Chondrocyte (in vitro differentiated cells): ENCODE data around the gene LBR. TPM values are rescaled to one million over a fixed set of nuclear protein-coding genes. Genes with fewer than 3 reads are reported as not detected.
"Not testable (repeated sequence)": the region's sequence is repeated elsewhere in the genome, so short reads cannot be mapped to it uniquely, and the experiment has no call there.

ENCODE experiments used
- DNase-seq: peaks from one replicate; pipeline ENCODE4 v3.0.0; 2021; ENCODE audit warnings: mixed read lengths, low spot score
- H3K27ac Mint-ChIP-seq: one replicate; pipeline ENCODE4 v1.8.0; 2021; ENCODE audit warnings: mild to moderate bottlenecking, moderate library complexity, mixed read lengths; ENCODE audit not compliant: unreplicated experiment
- H3K27me3 Mint-ChIP-seq: 2 replicates; pipeline ENCODE4 v1.8.0; 2021; ENCODE audit warnings: low read depth, mixed read lengths
- H3K36me3 Mint-ChIP-seq: 2 replicates; pipeline ENCODE4 v1.8.0; 2021; ENCODE audit warnings: low read depth, mixed read lengths
- H3K4me1 Mint-ChIP-seq: 2 replicates; pipeline ENCODE4 v1.8.0; 2021; ENCODE audit warnings: low read depth, mild to moderate bottlenecking, mixed read lengths
- H3K4me3 Mint-ChIP-seq: one replicate; pipeline ENCODE4 v1.8.0; 2021; ENCODE audit warnings: mild to moderate bottlenecking, moderate library complexity, mixed read lengths; ENCODE audit not compliant: unreplicated experiment
- H3K9me3 Mint-ChIP-seq: 2 replicates; pipeline ENCODE4 v1.8.0; 2021; ENCODE audit warnings: low read depth, mixed read lengths
- total RNA-seq: library from RNA; stranded (reverse); gene quantifications from 3 replicates; pipeline ENCODE4 v1.2.1, GENCODE V29; 2021
- TF ChIP-seq, protein P1 (sequence below): fragments of 200-600 bp; sonication (generic); IDR thresholded peaks from 2 replicates; pipeline ENCODE4 v1.5.0; 2021; ENCODE audit warnings: antibody characterized with exemption, mild to moderate bottlenecking, moderate library complexity

The LBR gene
- total RNA-seq, 1 donor from 2014 or later: 24.4 TPM

DNA sequence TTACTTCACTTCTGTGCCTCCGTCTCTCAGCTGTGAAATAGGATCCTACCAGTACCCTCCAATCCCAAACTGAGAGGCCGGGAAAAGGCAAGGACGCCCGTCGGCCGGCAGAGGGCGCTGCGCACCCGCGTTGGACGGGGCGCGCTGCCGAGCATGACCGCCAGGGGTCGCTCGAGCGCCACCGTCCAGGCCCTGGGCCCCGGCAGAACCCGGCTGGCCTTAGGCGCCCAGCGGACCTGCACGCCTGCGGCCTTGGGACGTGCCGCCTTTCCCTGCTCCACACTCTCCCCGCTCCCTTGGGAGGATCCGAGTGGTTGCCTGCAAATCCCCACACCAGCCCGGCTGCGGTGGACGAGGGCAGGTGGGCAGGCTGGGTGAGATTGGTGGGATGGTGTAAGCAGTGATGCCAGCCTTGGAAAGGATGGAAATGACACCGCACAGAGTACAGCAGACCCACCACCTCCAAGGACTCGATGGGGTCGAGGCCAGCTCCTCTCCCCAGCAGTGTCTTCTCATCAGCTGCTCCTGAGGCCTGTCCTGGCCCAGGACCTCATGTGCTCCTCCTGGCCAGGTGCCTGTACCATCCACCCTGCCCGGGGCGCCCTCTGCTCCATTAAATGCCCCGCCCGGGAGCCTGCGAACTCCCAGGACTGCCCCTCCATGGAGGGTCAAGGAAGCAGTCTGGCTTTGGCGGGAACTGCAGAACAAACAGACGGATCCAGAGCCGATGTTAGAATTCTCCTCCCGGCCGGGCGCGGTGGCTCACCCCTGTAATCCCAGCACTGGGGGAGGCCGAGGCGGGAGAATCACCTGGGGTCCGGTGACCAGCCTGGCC, 47.4 kb upstream of the LBR start:
- Mint-ChIP-seq H3K27ac (no peak overlapping the region), H3K36me3 (no peaks in the 10 kb centered on the region), H3K27me3 (no peaks in the 10 kb centered on the region), H3K4me1 (peaks cover 11% of the 10 kb centered on the region), H3K9me3 (no peaks in the 10 kb centered on the region), H3K4me3 (no peak overlapping the region)
- TF ChIP-seq, protein P1, sequence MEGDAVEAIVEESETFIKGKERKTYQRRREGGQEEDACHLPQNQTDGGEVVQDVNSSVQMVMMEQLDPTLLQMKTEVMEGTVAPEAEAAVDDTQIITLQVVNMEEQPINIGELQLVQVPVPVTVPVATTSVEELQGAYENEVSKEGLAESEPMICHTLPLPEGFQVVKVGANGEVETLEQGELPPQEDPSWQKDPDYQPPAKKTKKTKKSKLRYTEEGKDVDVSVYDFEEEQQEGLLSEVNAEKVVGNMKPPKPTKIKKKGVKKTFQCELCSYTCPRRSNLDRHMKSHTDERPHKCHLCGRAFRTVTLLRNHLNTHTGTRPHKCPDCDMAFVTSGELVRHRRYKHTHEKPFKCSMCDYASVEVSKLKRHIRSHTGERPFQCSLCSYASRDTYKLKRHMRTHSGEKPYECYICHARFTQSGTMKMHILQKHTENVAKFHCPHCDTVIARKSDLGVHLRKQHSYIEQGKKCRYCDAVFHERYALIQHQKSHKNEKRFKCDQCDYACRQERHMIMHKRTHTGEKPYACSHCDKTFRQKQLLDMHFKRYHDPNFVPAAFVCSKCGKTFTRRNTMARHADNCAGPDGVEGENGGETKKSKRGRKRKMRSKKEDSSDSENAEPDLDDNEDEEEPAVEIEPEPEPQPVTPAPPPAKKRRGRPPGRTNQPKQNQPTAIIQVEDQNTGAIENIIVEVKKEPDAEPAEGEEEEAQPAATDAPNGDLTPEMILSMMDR: peak; percentile 100
- DNase-seq: no peak

DNA sequence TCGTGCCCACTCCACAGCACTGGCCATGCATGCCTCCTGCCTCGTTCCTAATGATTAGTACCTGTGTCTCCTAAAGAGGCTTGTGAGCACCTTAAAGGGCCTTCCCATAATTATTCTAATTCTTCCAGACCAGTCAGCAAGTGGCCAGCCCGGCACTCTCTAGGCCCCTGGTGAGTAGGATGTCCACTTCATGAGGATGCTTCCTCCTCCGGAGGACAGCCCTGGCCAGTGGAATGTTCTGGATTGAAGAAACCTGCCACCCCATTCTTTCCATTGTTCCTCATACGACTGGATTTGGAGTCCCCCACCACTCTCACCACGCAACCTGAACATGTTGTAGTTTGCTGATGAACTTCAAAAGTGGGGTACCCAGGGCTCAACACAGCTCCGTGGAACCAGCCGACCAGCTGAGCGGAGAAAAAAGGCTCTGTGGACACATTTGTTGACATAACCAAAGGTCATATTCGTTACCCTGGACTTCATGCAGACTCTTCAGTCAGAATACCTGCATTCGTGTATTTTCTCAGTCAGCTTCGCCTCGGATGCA, 46.7 kb upstream of the LBR start:
- Mint-ChIP-seq H3K9me3 (no peaks in the 10 kb centered on the region), H3K4me1 (peaks cover 11% of the 10 kb centered on the region), H3K36me3 (no peaks in the 10 kb centered on the region), H3K27me3 (no peaks in the 10 kb centered on the region), H3K4me3 (no peak overlapping the region), H3K27ac (no peak overlapping the region)
- TF ChIP-seq, protein P1: no peak
- no peak for DNase-seq

DNA sequence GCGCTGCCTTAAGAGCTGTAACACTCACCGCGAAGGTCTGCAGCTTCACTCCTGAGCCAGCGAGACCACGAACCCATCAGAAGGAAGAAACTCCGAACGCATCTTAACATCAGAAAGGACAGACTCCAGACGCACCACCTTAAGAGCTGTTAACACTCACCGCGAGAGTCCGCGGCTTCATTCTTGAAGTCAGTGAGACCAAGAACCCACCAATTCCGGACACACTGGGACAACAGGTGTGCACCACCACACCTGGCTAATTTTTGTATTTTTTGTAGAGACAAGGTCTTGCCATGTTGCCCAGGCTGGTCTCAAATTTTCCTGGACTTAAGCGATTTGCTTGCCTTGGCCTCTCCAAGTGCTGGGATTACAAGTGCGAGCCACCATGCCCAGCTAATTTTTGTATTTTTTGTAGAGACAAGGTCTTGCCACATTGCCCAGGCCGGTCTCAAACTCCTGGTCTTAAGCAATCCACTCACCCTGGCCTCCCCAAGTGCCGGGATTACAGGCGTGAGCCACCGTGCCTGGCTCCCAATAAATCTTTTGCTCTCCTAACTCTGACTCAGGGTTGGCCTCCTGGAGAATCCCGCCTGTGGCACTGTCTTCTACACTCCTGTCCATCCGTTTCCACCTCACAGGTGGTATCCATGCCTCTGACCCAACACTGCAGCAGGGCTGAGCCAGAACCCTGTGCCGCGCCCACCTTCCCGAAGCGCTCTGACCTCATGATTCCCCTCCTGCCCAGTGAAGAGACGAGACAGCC, 46.0 kb upstream of the LBR start:
- peaks cover 11% of the 10 kb centered on the region for H3K4me1 Mint-ChIP-seq
- H3K36me3 Mint-ChIP-seq, H3K27ac Mint-ChIP-seq, DNase-seq, H3K4me3 Mint-ChIP-seq, H3K27me3 Mint-ChIP-seq, H3K9me3 Mint-ChIP-seq: not testable (repeated sequence)

DNA sequence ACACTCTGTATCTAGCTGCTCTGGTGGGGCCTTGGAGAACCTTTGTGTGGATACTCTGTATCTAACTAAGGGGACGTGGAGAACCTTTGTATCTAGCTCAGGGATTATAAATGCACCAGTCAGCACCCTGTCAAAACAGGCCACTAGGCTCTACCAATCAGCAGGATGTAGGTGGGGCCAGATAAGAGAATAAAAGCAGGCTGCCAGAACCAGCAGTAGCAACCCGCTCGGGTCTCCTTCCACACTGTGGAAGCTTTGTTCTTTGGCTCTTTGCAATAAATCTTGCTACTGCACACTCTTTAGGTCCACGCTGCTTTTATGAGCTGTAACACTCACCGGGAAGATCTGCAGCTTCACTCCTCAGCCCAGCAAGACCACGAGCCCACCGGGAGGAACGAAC, 45.4 kb upstream of the LBR start:
- H3K27me3 Mint-ChIP-seq, H3K4me3 Mint-ChIP-seq, DNase-seq, H3K36me3 Mint-ChIP-seq, H3K9me3 Mint-ChIP-seq, H3K27ac Mint-ChIP-seq: not testable (repeated sequence)
- H3K4me1 Mint-ChIP-seq: peaks cover 11% of the 10 kb centered on the region

DNA sequence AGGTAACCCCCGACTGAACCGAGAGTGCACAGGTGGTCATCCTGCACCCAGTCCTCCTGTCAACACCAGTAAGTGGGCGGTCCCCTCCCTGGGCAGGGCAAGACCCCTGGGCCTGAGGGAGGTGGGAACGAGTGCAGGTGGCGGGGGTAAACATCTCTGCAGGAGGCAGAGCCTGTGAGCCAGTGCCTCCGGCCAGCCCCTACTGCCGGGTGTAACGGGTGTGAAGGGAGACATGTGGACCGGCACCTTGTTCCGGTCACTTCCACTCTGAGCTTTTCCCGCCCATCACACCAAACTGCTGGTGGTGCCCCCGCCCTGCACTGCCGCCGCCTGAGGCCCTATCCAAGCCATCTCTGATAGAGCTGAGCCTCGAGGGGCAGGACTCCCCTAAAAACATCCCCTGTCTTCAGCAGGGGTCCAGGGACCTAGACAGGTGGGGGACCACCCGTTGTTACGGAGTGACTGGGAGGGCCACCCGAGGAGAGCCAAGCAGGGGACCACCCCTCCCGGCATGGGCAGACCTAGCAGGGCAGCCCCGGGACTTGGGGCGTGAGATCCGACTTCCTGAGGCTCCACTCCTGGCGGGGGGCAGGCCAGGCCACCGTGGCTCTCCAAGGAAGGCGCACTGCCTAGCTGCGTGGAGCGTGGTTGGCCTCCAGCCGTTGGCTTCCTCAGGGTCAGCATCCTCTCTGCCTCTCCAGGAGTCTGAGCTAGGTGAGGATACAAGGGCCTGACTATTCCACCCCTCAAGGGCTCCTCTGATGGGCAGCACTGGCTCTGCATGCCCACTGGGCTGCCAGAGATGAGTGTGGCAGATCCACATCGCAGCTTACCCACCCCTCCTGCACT, 43.8 kb upstream of the LBR start:
- no peak overlapping the region for H3K27ac Mint-ChIP-seq
- no peaks in the 10 kb centered on the region for H3K9me3 Mint-ChIP-seq
- H3K4me1 Mint-ChIP-seq: peaks cover 10% of the 10 kb centered on the region
- no peaks in the 10 kb centered on the region for H3K36me3 Mint-ChIP-seq
- no peaks in the 10 kb centered on the region for H3K27me3 Mint-ChIP-seq
- TF ChIP-seq, protein P1: no peak
- no peak overlapping the region for H3K4me3 Mint-ChIP-seq
- DNase-seq: no peak

DNA sequence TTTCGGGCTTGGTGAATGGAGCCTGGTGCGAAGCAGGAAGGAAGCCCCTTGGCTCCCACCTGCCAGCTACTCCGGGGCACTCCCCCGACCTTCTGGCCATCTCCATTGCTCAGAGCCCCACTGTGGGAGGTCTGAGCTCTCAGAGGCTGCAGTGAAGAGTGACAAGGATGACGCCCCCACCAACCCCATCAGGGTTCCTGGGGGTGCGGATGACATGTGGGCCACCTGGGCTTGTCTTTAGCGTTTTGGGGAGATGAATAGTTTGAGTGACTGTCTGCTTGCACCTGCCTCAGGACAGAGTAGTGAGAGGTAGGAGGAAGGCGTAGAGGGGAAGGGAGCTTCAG, 43.2 kb upstream of the LBR start:
- Mint-ChIP-seq H3K27ac (no peak overlapping the region), H3K4me1 (peaks cover 10% of the 10 kb centered on the region), H3K27me3 (no peaks in the 10 kb centered on the region), H3K9me3 (no peaks in the 10 kb centered on the region), H3K4me3 (no peak overlapping the region), H3K36me3 (no peaks in the 10 kb centered on the region)
- TF ChIP-seq, protein P1: no peak
- DNase-seq: no peak
